Psoas muscle (tissue), 8 donors: Measurements from ENCODE around the gene KRTAP29-1. TPM values are rescaled to one million over a fixed set of nuclear protein-coding genes. Genes with fewer than 3 reads are reported as not detected.

Source experiments
- ATAC-seq, 4 donors: fragments of 200-7000 bp; cut with Tn5 transposase; one replicate each; pipeline ENCODE4 v1.9.1; 2020; ENCODE audit warnings: moderate library complexity in 3 of 4, mild to moderate bottlenecking in 2 of 4
- DNase-seq, 2 donors: peaks; one replicate each; pipeline ENCODE4 v3.0.0-alpha.2; 2020
- H3K27ac ChIP-seq: fragments of 200-600 bp; one replicate; pipeline ENCODE4 v1.8.0; 2022
- H3K27me3 ChIP-seq, 3 donors: fragments of 200-600 bp in 1 of 3; one replicate each; pipeline versions ENCODE4 v1.6.1 to v1.8.0; 2013 to 2022; ENCODE audit warnings: low read length in 2 of 3, mild to moderate bottlenecking in 2 of 3, moderate library complexity in 1 of 3; ENCODE audit not compliant: insufficient read depth in 3 of 3
- H3K36me3 ChIP-seq, 2 donors: fragments of 200-600 bp in 1 of 2; one replicate each; pipeline versions ENCODE4 v1.6.1 to v1.8.0; 2013 to 2022; ENCODE audit warnings: low read depth in 1 of 2, mild to moderate bottlenecking in 1 of 2, moderate library complexity in 1 of 2; ENCODE audit not compliant: insufficient read depth in 1 of 2
- H3K4me1 ChIP-seq: fragments of 200-600 bp; one replicate; pipeline ENCODE4 v1.8.0; 2022
- H3K4me3 ChIP-seq: fragments of 200-600 bp; one replicate; pipeline ENCODE4 v1.8.0; 2022; ENCODE audit warnings: mild to moderate bottlenecking
- H3K9me3 ChIP-seq: fragments of 200-600 bp; one replicate; pipeline ENCODE4 v1.8.0; 2022
- CTCF ChIP-seq: fragments of 200-600 bp; IDR thresholded peaks from one replicate; pipeline ENCODE4 v1.8.0; 2022; ENCODE audit warnings: antibody characterized with exemption
- WGBS, 3 donors: extraction: QIAGEN DNeasy Blood & Tissue Kit; methylation state at CpG; one replicate each; pipeline versions ENCODE4 v1.1.6 to v1.1.7; 2013; 5-methylcytosine and 5-hydroxymethylcytosine counted together
- intact Hi-C, 2 donors: fragments of 100-400 bp; cut with DNase I; formaldehyde crosslinking; loops; one replicate each; pipeline versions ENCODE4 v1.11.0 to v1.14.2; 2022
- polyA plus RNA-seq, 3 donors: library from polyadenylated mRNA; stranded (reverse); fragments of 200-250 nt; gene quantifications; one replicate each; pipeline ENCODE4 v1.2.3, GENCODE V29; 2013
- total RNA-seq, 4 donors: library from RNA; stranded (reverse); fragmentation: NEBNext Ultra II Directional in 2 of 4; extraction: Animal tissue kit (Norgen Biotek cat#: 25700) in 2 of 4; gene quantifications; one replicate each; pipeline versions ENCODE4 v1.2.1 to v1.2.4, GENCODE V29; 2021 to 2023
- donor health status: healthy with polysubstance abuse.
- donor health status: DM: no; HTN: no; CAD: no; lungs with moderate emphysema.
- donor health status: Bipolar disorder and iron deficiency.
- donor health status: healthy.
- donor health status: DM: yes; HTN: yes; CAD: no.
- donor health status: DM: no; HTN: no; CAD: no.
- donor health status: DM: no; HTN: no; CAD: no.
- donor health status: DM: yes; HTN: yes; CAD: no.

Gene KRTAP29-1
- total and polyA plus RNA-seq, 7 donors: not detected

- 56 to 79% (median 61%) methylated on average over 1 of the region's 1 CpG for WGBS, 3 donors
- DNase-seq: no peak
- Histone ChIP-seq H3K4me3 (no peak overlapping the region), H3K36me3 (no peaks in the 10 kb centered on the region), H3K27me3 (peaks cover 0 to 8% (median 2%) of the 10 kb centered on the region in 3 donors), H3K27ac (no peak overlapping the region), H3K4me1 (no peaks in the 10 kb centered on the region), H3K9me3 (no peaks in the 10 kb centered on the region)
- intact Hi-C loops: no loop called here
- TF ChIP-seq CTCF: no peak
- ATAC-seq: no peak
These were observed 8.6 kb downstream of the KRTAP29-1 start for GRCh38 chr17:41294016-41294415.

GRCh38 chr17:41287050-41287449, 15.6 kb downstream of the KRTAP29-1 start:
- TF ChIP-seq CTCF: no peak
- Histone ChIP-seq H3K27me3 (peaks cover 0 to 16% (median 2%) of the 10 kb centered on the region in 3 donors), H3K9me3 (no peaks in the 10 kb centered on the region), H3K4me1 (no peaks in the 10 kb centered on the region), H3K27ac (no peak overlapping the region), H3K4me3 (no peak overlapping the region), H3K36me3 (no peaks in the 10 kb centered on the region)
- intact Hi-C loops: no loop called here
- ATAC-seq (no peak), DNase-seq (no peak)
- 83 to 88% (median 83%) methylated on average over 3 of the region's 3 CpGs for WGBS, 3 donors

- no peak for TF ChIP-seq CTCF
- DNase-seq (no peak), ATAC-seq (no peak)
- Histone ChIP-seq H3K4me1 (no peaks in the 10 kb centered on the region), H3K9me3 (no peaks in the 10 kb centered on the region), H3K27ac (no peak overlapping the region), H3K36me3 (no peaks in the 10 kb centered on the region), H3K27me3 (peaks cover 2 to 17% (median 4%) of the 10 kb centered on the region in 3 donors), H3K4me3 (no peak overlapping the region)
- WGBS, 3 donors: 35 to 45% (median 38%) methylated on average over 2 of the region's 2 CpGs
- intact Hi-C loops: no loop called here
These were observed 18.1 kb downstream of the KRTAP29-1 start for GRCh38 chr17:41284546-41284945.

GRCh38 chr17:41284043-41284442, 18.6 kb downstream of the KRTAP29-1 start:
- ATAC-seq: no peak
- H3K9me3 ChIP-seq: no peaks in the 10 kb centered on the region
- no peak for TF ChIP-seq CTCF
- no peak for DNase-seq
- intact Hi-C loops: no loop called here
- no peak overlapping the region for H3K27ac ChIP-seq
- H3K27me3 ChIP-seq: peaks cover 2 to 17% (median 4%) of the 10 kb centered on the region in 3 donors
- H3K4me1 ChIP-seq: no peaks in the 10 kb centered on the region
- 62 to 67% (median 64%) methylated on average over 3 of the region's 3 CpGs for WGBS, 3 donors
- no peaks in the 10 kb centered on the region for H3K36me3 ChIP-seq
- no peak overlapping the region for H3K4me3 ChIP-seq
